AG20443 (cell line): ENCODE data around the gene ZNF28.
"Not testable (repeated sequence)": the region's sequence is repeated elsewhere in the genome, so short reads cannot be mapped to it uniquely, and the experiment has no call there.

Experiments
- DNase-seq: peaks from one replicate; pipeline ENCODE4 v3.0.0; 2012; ENCODE audit warnings: low spot score, mixed read lengths

ZNF28 gene

GRCh38 chr19:52821204-52821960, at the start of gene ZNF28:
TSS of gene ZNF28 (minus strand) at chr19:52821633. CDS start at chr19:52817958, 3,675 bp downstream.
- DNase-seq, result peak; percentile 31

GRCh38 chr19:52868031-52868430, 46.6 kb upstream of the ZNF28 start:
- DNase-seq, result not testable (repeated sequence)

- peak; percentile 62 for DNase-seq
Observed at GRCh38 chr19:52857378-52858191, 36.2 kb upstream of the ZNF28 start, which contains the start of gene ZNF468. TSS of gene ZNF468 (minus strand) at chr19:52857619. CDS start at chr19:52854272, 3,347 bp downstream.

GRCh38 chr19:52856540-52857377, 35.3 kb upstream of the ZNF28 start:
- peak; percentile 15 for DNase-seq

- DNase-seq, result not testable (repeated sequence)
Observed at GRCh38 chr19:52847352-52847751, 25.9 kb upstream of the ZNF28 start.

- DNase-seq, result not testable (repeated sequence)
Observed at GRCh38 chr19:52840825-52841465, 19.5 kb upstream of the ZNF28 start.

GRCh38 chr19:52834289-52834688, 12.9 kb upstream of the ZNF28 start:
- not testable (repeated sequence) for DNase-seq

- DNase-seq, result not testable (repeated sequence)
Observed at GRCh38 chr19:52833541-52833940, 12.1 kb upstream of the ZNF28 start.

GRCh38 chr19:52829866-52830265, 8.4 kb upstream of the ZNF28 start:
- DNase-seq, result not testable (repeated sequence)

- DNase-seq, result no peak
Observed at GRCh38 chr19:52825765-52826164, 4.3 kb upstream of the ZNF28 start.

- no peak for DNase-seq
Observed at GRCh38 chr19:52823676-52824075, 2.2 kb upstream of the ZNF28 start.

- DNase-seq, result peak; percentile 14
Observed at GRCh38 chr19:52820472-52821203, 795 bp downstream of the ZNF28 start.

- no peak for DNase-seq
Observed at GRCh38 chr19:52809801-52810200, 11.6 kb downstream of the ZNF28 start.

GRCh38 chr19:52799950-52800640, 21.3 kb downstream of the ZNF28 start:
- not testable (repeated sequence) for DNase-seq

GRCh38 chr19:52789440-52789839, 32.0 kb downstream of the ZNF28 start:
- no peak for DNase-seq

GRCh38 chr19:52786464-52787354, 34.7 kb downstream of the ZNF28 start, which contains the start of gene ZNF600:
TSS of gene ZNF600 (minus strand) at chr19:52786791. CDS start at chr19:52778888, 7,903 bp downstream.
- peak; percentile 86 for DNase-seq

GRCh38 chr19:52786078-52786463, 35.4 kb downstream of the ZNF28 start:
- DNase-seq, result peak; percentile 14

- no peak for DNase-seq
Observed at GRCh38 chr19:52785506-52785905, 35.9 kb downstream of the ZNF28 start.

GRCh38 chr19:52782864-52783263, 38.6 kb downstream of the ZNF28 start:
- not testable (repeated sequence) for DNase-seq
